Inferior parietal cortex (tissue), 1 donor: ENCODE measurements around the gene BTRC.

Experiments used
- DNase-seq: peaks from one replicate; pipeline ENCODE4 v3.0.0-alpha.2; 2016; ENCODE audit errors: extremely low spot score

BTRC gene

GRCh38 chr10:101535949-101536348, 182.0 kb downstream of the BTRC start:
- DNase-seq: no peak

GRCh38 chr10:101536800-101537199, 182.8 kb downstream of the BTRC start:
- DNase-seq: no peak

GRCh38 chr10:101538446-101538845, 184.5 kb downstream of the BTRC start:
- no peak for DNase-seq

GRCh38 chr10:101545898-101546297, 191.9 kb downstream of the BTRC start:
- no peak for DNase-seq

- no peak for DNase-seq
These were observed 197.0 kb downstream of the BTRC start for GRCh38 chr10:101550965-101551364.

- DNase-seq: no peak
These were observed 198.5 kb downstream of the BTRC start for GRCh38 chr10:101552442-101552841.

GRCh38 chr10:101557541-101557940, 203.6 kb downstream of the BTRC start:
- DNase-seq: no peak

GRCh38 chr10:101558204-101558603, 204.2 kb downstream of the BTRC start:
- DNase-seq: no peak

- DNase-seq: no peak
These were observed 205.0 kb downstream of the BTRC start for GRCh38 chr10:101558671-101559595.

GRCh38 chr10:101559596-101560297, 205.8 kb downstream of the BTRC start:
- DNase-seq: no peak

GRCh38 chr10:101560298-101561067, 206.5 kb downstream of the BTRC start:
- no peak for DNase-seq

GRCh38 chr10:101561068-101561915, 207.3 kb downstream of the BTRC start:
- DNase-seq: no peak

- no peak for DNase-seq
These were observed 208.3 kb downstream of the BTRC start for GRCh38 chr10:101562231-101562630.

- no peak for DNase-seq
These were observed 209.0 kb downstream of the BTRC start for GRCh38 chr10:101563007-101563406.

- DNase-seq: no peak
These were observed 209.6 kb downstream of the BTRC start for GRCh38 chr10:101563497-101564040.

- no peak for DNase-seq
These were observed 210.6 kb downstream of the BTRC start for GRCh38 chr10:101564490-101564991.

GRCh38 chr10:101565370-101565900, 211.5 kb downstream of the BTRC start:
- DNase-seq: no peak

GRCh38 chr10:101565936-101566332, 212.0 kb downstream of the BTRC start:
- DNase-seq: no peak

GRCh38 chr10:101566333-101567164, 212.6 kb downstream of the BTRC start:
- DNase-seq: no peak
